Endothelial cell of umbilical vein (primary cell): Measurements from ENCODE around the gene TPRKB. TPM values are rescaled to one million over a fixed set of nuclear protein-coding genes. Genes with fewer than 3 reads are reported as not detected.
A peak's percentile ranks its signal among the peaks of the same experiment; 100 is the strongest.

Experiments
- BruUV-seq: library from RNA; stranded (reverse); fragments of 400-500 nt; replicated peaks from 2 replicates; lab custom pipeline; 2021; lab: Mats Ljungman, UMichigan
- CTCF ChIA-PET: fragments of 300-600, 350-600 bp; sonication (Branson Sonifier 250); formaldehyde crosslinking; loops from one replicate; lab custom pipeline; 2021; ENCODE audit warnings: antibody characterized with exemption, inconsistent platforms; lab: Charles Lee
- POLR2A ChIA-PET: fragments of 300-600, 350-600 bp; sonication (Branson Sonifier 250); formaldehyde crosslinking; loops from one replicate; lab custom pipeline; 2021; ENCODE audit warnings: antibody characterized with exemption, inconsistent platforms; lab: Charles Lee
- DNase-seq: peaks from one replicate; pipeline ENCODE4 v3.0.0-alpha.2; 2011; ENCODE audit warnings: low read depth, low spot score
- FAIRE-seq: peaks from 2 replicates; lab custom pipeline; 2011; peaks lifted over from hg19 to GRCh38; lab: Jason Lieb, UNC
- H2AFZ ChIP-seq: 2 replicates; pipeline ENCODE4 v1.6.0; 2012; ENCODE audit warnings: low read depth, low read length, control low read depth, inconsistent platforms
- H3K27ac ChIP-seq: 2 replicates; pipeline ENCODE4 v1.5.1; 2011; ENCODE audit warnings: low read depth, mild to moderate bottlenecking, control low read depth, low read length, moderate library complexity; ENCODE audit not compliant: insufficient read depth
- H3K27me3 ChIP-seq, 2 experiments: 2 replicates each; pipeline versions ENCODE4 v1.6.0 to v1.6.1; 2011; ENCODE audit warnings: low read length in 2 of 2, mixed read lengths in 1 of 2; ENCODE audit not compliant: control insufficient read depth in 2 of 2, insufficient read depth in 2 of 2
- H3K36me3 ChIP-seq, 2 experiments: 2 replicates in 1 of 2; 3 replicates in 1 of 2; pipeline ENCODE4 v1.5.1; 2011; ENCODE audit warnings: low read length in 2 of 2, mild to moderate bottlenecking in 1 of 2, moderate library complexity in 1 of 2; ENCODE audit not compliant: control insufficient read depth in 2 of 2, insufficient read depth in 2 of 2; ENCODE audit errors: extremely low read depth in 1 of 2
- H3K4me1 ChIP-seq: 3 replicates; pipeline ENCODE4 v1.5.1; 2011; ENCODE audit warnings: mild to moderate bottlenecking, low read length; ENCODE audit not compliant: control insufficient read depth, insufficient read depth; ENCODE audit errors: extremely low read depth
- H3K4me2 ChIP-seq: 2 replicates; pipeline ENCODE4 v1.6.1; 2011; ENCODE audit warnings: low read length, control low read depth, mixed read lengths; ENCODE audit not compliant: insufficient read depth
- H3K4me3 ChIP-seq, 3 experiments: fragments of 200-600 bp in 1 of 3; sonication (generic), shearing (Covaris generic) in 1 of 3; replicated peaks in 1 of 3; 2 replicates each; pipeline ENCODE4 v1.5.1; 2011 to 2016; ENCODE audit warnings: control low read depth in 3 of 3, low read length in 3 of 3, mild to moderate bottlenecking in 2 of 3, inconsistent platforms in 1 of 3, low read depth in 1 of 3, moderate library complexity in 1 of 3; ENCODE audit not compliant: insufficient read depth in 1 of 3
- H3K79me2 ChIP-seq: 2 replicates; pipeline ENCODE4 v1.6.0; 2012; ENCODE audit warnings: low read length, inconsistent platforms; ENCODE audit not compliant: control insufficient read depth, insufficient read depth
- H3K9ac ChIP-seq: replicated peaks from 2 replicates; pipeline ENCODE3; 2011; ENCODE audit warnings: low read length, control low read depth; ENCODE audit not compliant: insufficient read depth; ENCODE audit errors: extremely low read depth
- H3K9me1 ChIP-seq: replicated peaks from 3 replicates; pipeline ENCODE4 v1.6.0; 2011; ENCODE audit warnings: mild to moderate bottlenecking, low read length; ENCODE audit not compliant: control insufficient read depth, insufficient read depth; ENCODE audit errors: extremely low read depth
- H3K9me3 ChIP-seq: replicated peaks from 2 replicates; pipeline ENCODE4 v1.5.1; 2012; ENCODE audit warnings: low read length, inconsistent platforms; ENCODE audit not compliant: control insufficient read depth, insufficient read depth
- H4K20me1 ChIP-seq: replicated peaks from 2 replicates; pipeline ENCODE3; 2011; ENCODE audit warnings: mild to moderate bottlenecking, low read length; ENCODE audit not compliant: control insufficient read depth, insufficient read depth; ENCODE audit errors: extremely low read depth
- CTCF ChIP-seq, 2 donors: IDR thresholded peaks; 1 replicate in 1 of 2; 2 replicates in 1 of 2; pipeline ENCODE4 v1.5.1; 2011; ENCODE audit warnings: low read length in 2 of 2, mild to moderate bottlenecking in 2 of 2, moderate library complexity in 2 of 2, control low read depth in 1 of 2, inconsistent platforms in 1 of 2, low read depth in 1 of 2; ENCODE audit not compliant: insufficient read depth in 1 of 2; ENCODE audit errors: extremely low read depth in 1 of 2
- FOS ChIP-seq: IDR thresholded peaks from 2 replicates; pipeline ENCODE4 v1.6.1; 2011; ENCODE audit warnings: mild to moderate bottlenecking, low read length, moderate library complexity, borderline replicate concordance; ENCODE audit not compliant: insufficient read depth
- GATA2 ChIP-seq: IDR thresholded peaks from 2 replicates; pipeline ENCODE4 v1.7.0; 2011; ENCODE audit warnings: low read depth, mild to moderate bottlenecking, moderate library complexity, mixed read lengths, low read length; ENCODE audit not compliant: insufficient read length, insufficient read depth
- POLR2AphosphoS5 ChIP-seq: IDR thresholded peaks from 2 replicates; pipeline ENCODE4 v1.6.1; 2012; ENCODE audit warnings: low read depth, mild to moderate bottlenecking, control low read depth, low read length, moderate library complexity; ENCODE audit not compliant: insufficient read depth
- dilution Hi-C: fragments of 300-500 bp; cut with MboI; formaldehyde crosslinking; loops from one replicate; pipeline ENCODE4 v1.15.0; 2019; ENCODE audit warnings: low sequenced_read_pairs; ENCODE audit not compliant: extremely low pct_ligation_motif_present
- intact Hi-C: fragments of 100-400 bp; cut with micrococcal nuclease; formaldehyde crosslinking; loops from one replicate; pipeline ENCODE4 v1.10.0; 2022
- polyA plus RNA-seq, 4 experiments: library from polyadenylated mRNA; depleted of rRNA in 3 of 4; stranded (reverse) in 3 of 4; unstranded in 1 of 4; fragments of >200 nt; gene quantifications; 2 replicates each; pipeline versions ENCODE4 v1.2.1 to v1.2.3, GENCODE V29; 2011 to 2012; ENCODE audit warnings: missing spikeins in 1 of 4
- total RNA-seq: library from RNA; stranded (reverse); gene quantifications from 2 replicates; pipeline ENCODE4 v1.2.3, GENCODE V29; 2021
- TF ChIP-seq, protein P1 (sequence below): IDR thresholded peaks from 2 replicates; pipeline ENCODE4 v1.6.1; 2011; ENCODE audit not compliant: insufficient read depth, insufficient read length

TPRKB gene
- total and polyA plus RNA-seq, 2 donors (not counting 3 experiments of a cell fraction or from before 2014, with no cell fraction given) = 27.1 to 36.1 TPM

DNA sequence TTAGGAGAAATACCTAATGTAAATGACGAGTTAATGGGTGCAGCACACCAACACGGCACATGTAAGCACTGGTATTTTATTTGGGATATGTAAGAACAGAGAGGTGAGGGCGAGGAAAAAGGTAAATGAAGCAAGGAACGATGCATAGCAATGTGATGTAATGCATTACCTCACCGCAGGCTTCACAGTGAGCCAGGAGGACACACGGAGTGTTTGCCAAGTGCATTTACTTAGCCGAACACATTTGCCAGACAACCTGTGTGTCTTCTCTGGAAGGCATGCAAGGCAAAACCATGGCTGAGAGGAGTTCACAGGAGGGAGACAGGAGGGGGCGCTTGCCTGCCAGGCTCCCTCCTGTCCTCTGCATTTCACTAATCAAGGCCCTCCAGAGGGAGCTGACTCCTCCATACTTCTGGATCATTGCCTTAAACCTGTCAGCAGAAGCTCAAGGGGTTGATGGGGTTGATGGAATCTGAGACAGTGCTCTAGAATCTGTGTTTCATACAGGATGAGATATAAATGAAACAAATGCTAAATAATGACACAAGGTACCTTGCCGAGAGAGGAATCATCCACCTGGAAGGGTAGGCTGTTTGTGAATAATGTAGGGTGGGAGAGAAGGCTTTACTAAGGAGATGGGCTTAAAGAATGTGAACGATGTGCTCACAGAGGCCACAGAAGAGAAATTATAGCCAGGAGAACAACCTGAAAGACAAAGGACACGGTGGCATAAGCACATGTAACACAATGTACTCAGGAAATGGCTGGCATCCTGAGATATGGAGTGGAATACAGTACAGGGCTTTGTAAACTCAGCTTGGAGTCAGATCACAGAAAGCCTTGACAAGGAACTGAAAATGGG, 9.1 kb upstream of the TPRKB start:
- Histone ChIP-seq H4K20me1 (no peaks in the 10 kb centered on the region), H3K27me3 (no peaks in the 10 kb centered on the region), H3K79me2 (no peaks in the 10 kb centered on the region), H3K4me1 (peaks cover 17% of the 10 kb centered on the region), H3K9me3 (no peaks in the 10 kb centered on the region), H3K9ac (peak overlapping the region; percentile 43), H3K4me3 (no peak overlapping the region), H3K36me3 (no peaks in the 10 kb centered on the region), H3K27ac (peak overlapping the region; percentile 91), H2AFZ (peak overlapping the region; percentile 45), H3K9me1 (no peaks in the 10 kb centered on the region), H3K4me2 (peak overlapping the region; percentile 66)
- dilution Hi-C loops = no loop called here
- TF ChIP-seq, protein P1, sequence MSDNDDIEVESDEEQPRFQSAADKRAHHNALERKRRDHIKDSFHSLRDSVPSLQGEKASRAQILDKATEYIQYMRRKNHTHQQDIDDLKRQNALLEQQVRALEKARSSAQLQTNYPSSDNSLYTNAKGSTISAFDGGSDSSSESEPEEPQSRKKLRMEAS = peak; percentile 29
- TF ChIP-seq GATA2 (peak; percentile 44), FOS (no peak), CTCF (IDR thresholded peaks at IDR 0.05; ENCODE audit: extremely low read depth in 1 of 2, insufficient read depth in 1 of 2, low read depth in 1 of 2, low read length in 2 of 2) (peak; percentile 14 to 30), POLR2AphosphoS5 (peak; percentile 47)
- DNase-seq (peak; percentile 94), FAIRE-seq (peak; percentile 94)
- CTCF ChIA-PET = interaction anchor here (0.6 to 2.0 kb wide), 6 partner anchors 8 to 840 kb away, joined by 3 to 9 read pairs (median 3); partner anchors contain the start of gene TPRKB
- POLR2A ChIA-PET = interaction anchor here (2.0 kb wide), 1 partner anchor 9 kb away, joined by 11 read pairs; the partner anchor contains the start of gene TPRKB
- intact Hi-C loops = loop anchor here (1.0 kb wide), 2 partner anchors 9 to 34 kb away; partner anchors contain the start of genes DUSP11 and TPRKB
- no TSS peak for BruUV-seq
